ENCODE results near the gene C6orf132. TPM values are rescaled to one million over a fixed set of nuclear protein-coding genes. Genes with fewer than 3 reads are reported as not detected.

The C6orf132 gene
- total and polyA plus RNA-seq, 9 of the 15 experiments (the other 6 are each of a cell fraction or from before 2014, with no cell fraction given) = 0.06 to 0.35 (median 0.14) TPM

DNA sequence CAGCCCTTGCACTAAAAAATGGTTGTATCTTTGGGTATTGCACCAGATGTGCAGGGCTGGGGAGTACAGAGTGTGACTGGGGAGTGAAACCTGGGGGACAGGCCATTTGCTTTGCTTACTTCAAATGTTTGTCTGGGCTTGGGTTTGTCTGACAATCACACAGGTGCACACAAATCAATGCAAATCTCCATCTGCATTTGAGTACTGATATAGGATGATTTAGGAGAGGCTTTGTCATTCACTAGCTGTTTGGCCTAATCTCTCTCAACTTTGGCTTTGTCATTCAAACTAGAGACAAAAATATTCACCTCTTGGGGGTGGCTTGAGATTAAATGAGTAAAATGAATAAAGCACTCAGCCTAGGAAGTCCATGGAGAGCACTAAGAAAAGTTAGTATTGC is 34.6 kb upstream of the C6orf132 start:
- Histone ChIP-seq H3K9ac (ENCODE audit: insufficient read depth in 1 of 2, low read depth in 2 of 2, low read length in 2 of 2) (no peak overlapping the region), H4K20me1 (replicated peaks; ENCODE audit: control insufficient read depth, insufficient read depth, low read length) (no peaks in the 10 kb centered on the region), H2AFZ (ENCODE audit: low read depth, low read length) (no peak overlapping the region), H3K4me3 (no peak overlapping the region), H3K79me2 (ENCODE audit: control insufficient read depth, insufficient read depth, low read length) (no peaks in the 10 kb centered on the region), H3K9me3 (replicated peaks; ENCODE audit: control insufficient read depth, insufficient read depth, low read depth, low read length) (no peaks in the 10 kb centered on the region), H3K36me3 (ENCODE audit: control insufficient read depth, insufficient read depth, low read length) (no peaks in the 10 kb centered on the region), H3K9me1 (ENCODE audit: control insufficient read depth, insufficient read depth, low read length) (no peaks in the 10 kb centered on the region), H3K27ac (ENCODE audit: extremely low read depth, low read depth, low read length) (no peak overlapping the region), H3K27me3 (ENCODE audit: control insufficient read depth in 2 of 2, insufficient read depth in 2 of 2, low read length in 2 of 2) (no peaks in the 10 kb centered on the region), H3K4me1 (replicated peaks in 1 of 2; ENCODE audit: control insufficient read depth in 2 of 2, insufficient read depth in 2 of 2, low read length in 2 of 2) (peaks cover under 1 to 25% of the 10 kb centered on the region in 2 experiments; a peak in 4 of 5 replicates), H3K4me2 (ENCODE audit: insufficient read depth, low read length) (no peak overlapping the region)
- DNase-seq (ENCODE audit: extremely low read depth in 1 of 4, low spot score in 3 of 4) (no peak), FAIRE-seq (no peak), ATAC-seq (no peak)
- in situ Hi-C loops (cut with MboI) = no loop called here
- POLR2A ChIA-PET = interaction anchor here (1.0 kb wide), 1 partner anchor 18 kb away, joined by 4 read pairs; the partner anchor contains the start of gene GUCA1B
- CTCF ChIA-PET (ENCODE audit: low intra/inter-chr PET ratio) = interaction anchor here (1.4 kb wide), 1 partner anchor 11 kb away, joined by 6 read pairs; no protein-coding TSS in a partner anchor
- intact Hi-C loops (cut with micrococcal nuclease) = no loop called here
- no peak for TF ChIP-seq MXI1 (IDR thresholded peaks at IDR 0.05; ENCODE audit: low read depth, low read length)
- TF ChIP-seq CBFA2T3 (IDR thresholded peaks at IDR 0.05) = peak; percentile 33; the same call in 1 of the 2 replicates
- peak; percentile 28 for TF ChIP-seq MEIS2 (IDR thresholded peaks at IDR 0.05; ENCODE audit: partially characterized antibody)
- TF ChIP-seq MYNN (IDR thresholded peaks at IDR 0.05) = no peak
- no peak for TF ChIP-seq MYNN (CRISPR knock-in tag; IDR thresholded peaks at IDR 0.05)
- TF ChIP-seq, protein P1, sequence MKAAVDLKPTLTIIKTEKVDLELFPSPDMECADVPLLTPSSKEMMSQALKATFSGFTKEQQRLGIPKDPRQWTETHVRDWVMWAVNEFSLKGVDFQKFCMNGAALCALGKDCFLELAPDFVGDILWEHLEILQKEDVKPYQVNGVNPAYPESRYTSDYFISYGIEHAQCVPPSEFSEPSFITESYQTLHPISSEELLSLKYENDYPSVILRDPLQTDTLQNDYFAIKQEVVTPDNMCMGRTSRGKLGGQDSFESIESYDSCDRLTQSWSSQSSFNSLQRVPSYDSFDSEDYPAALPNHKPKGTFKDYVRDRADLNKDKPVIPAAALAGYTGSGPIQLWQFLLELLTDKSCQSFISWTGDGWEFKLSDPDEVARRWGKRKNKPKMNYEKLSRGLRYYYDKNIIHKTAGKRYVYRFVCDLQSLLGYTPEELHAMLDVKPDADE (conservative IDR thresholded peaks at IDR 0.05; ENCODE audit: control insufficient read depth, low read depth, low read length) = no peak
- no peak for TF ChIP-seq ZNF668 (CRISPR knock-in tag; IDR thresholded peaks at IDR 0.05)
- TF ChIP-seq HNRNPLL (IDR thresholded peaks at IDR 0.05; ENCODE audit: low read depth, low read length, poor library complexity, severe bottlenecking) = no peak
- TF ChIP-seq ZNF79 (CRISPR knock-in tag; IDR thresholded peaks at IDR 0.05; ENCODE audit: low read depth) = no peak
- 0 out of 4 replicates have a peak, but pooled peaks of 1 of the 2 experiments have one; percentile 21 for TF ChIP-seq HDAC1 (IDR thresholded peaks at IDR 0.05)
- no peak for TF ChIP-seq SIRT6 (IDR thresholded peaks at IDR 0.05; ENCODE audit: low read depth, low read length)
- no peak for TF ChIP-seq PPARD (CRISPR knock-in tag; IDR thresholded peaks at IDR 0.05)
- peak; percentile 58 to 69; a peak in 3 of 4 replicates for TF ChIP-seq KDM1A (IDR thresholded peaks at IDR 0.05)
- TF ChIP-seq MEF2A (IDR thresholded peaks at IDR 0.05; ENCODE audit: control insufficient read depth, low read depth, low read length) = no peak
- BruUV-seq (replicated peaks) = no TSS peak

Data from K562 (cell line).